Left lobe of liver (tissue), 2 donors: ENCODE measurements around the gene LSM6. TPM values are rescaled to one million over a fixed set of nuclear protein-coding genes. Genes with fewer than 3 reads are reported as not detected.

Experiments
- ATAC-seq: fragments of 200-7000 bp; cut with Tn5 transposase; one replicate; pipeline ENCODE4 v1.9.1; 2020; ENCODE audit warnings: mild to moderate bottlenecking, moderate library complexity
- DNase-seq: peaks from one replicate; pipeline ENCODE4 v3.0.0-alpha.2; 2020; ENCODE audit warnings: low spot score
- total RNA-seq: library from RNA; stranded (reverse); gene quantifications from one replicate; pipeline ENCODE4 v1.2.1, GENCODE V29; 2021
- donor health status: DM: no; HTN: no; CAD: no; lungs with moderate emphysema.
- donor health status: DM: no; HTN: yes; CAD: no.

LSM6 gene
- total RNA-seq, 1 donor from 2014 or later: 8.2 TPM

- ATAC-seq: no peak
- DNase-seq: no peak
Measured at GRCh38 chr4:146183209-146183608, 7.7 kb downstream of the LSM6 start.

GRCh38 chr4:146186041-146186440 is 10.5 kb downstream of the LSM6 start:
- ATAC-seq: no peak
- no peak for DNase-seq

- DNase-seq: no peak
- no peak for ATAC-seq
Measured at GRCh38 chr4:146186596-146186995, 11.1 kb downstream of the LSM6 start.

GRCh38 chr4:146190456-146190855 is 14.9 kb downstream of the LSM6 start:
- DNase-seq: no peak

DNA sequence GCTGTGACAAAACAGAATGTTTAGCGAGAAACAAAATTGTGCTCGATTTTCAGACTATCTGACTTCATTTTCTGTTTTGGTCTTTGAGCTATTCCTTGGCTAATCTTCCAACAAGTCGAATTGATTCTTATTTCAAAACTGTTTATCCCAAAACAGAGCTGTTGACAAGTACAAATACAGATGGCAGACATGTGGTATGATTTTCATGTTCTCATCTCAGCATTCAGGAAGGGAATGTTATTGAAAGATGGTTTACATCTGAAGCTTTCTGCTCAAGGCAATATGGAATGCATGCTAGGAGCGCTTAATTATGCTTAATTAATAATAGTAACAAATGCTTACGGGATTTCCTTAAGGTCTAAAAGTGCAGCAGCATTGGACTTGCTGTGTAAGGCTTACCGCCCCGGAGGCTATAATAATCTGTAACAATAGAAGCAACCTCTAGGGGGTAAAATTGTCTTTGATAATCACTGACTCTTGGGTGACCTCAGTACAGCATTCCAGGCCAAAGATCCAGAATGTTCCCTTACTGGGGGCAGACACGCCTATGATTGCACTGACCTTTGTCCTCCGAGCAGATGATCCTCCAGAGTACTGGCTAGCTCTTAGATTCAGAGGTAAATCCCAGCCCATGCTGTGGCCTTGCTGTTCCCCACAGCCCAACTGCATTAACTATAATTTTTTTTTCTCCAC is 16.4 kb downstream of the LSM6 start:
- DNase-seq (peak; percentile 66), ATAC-seq (peak; percentile 97)

More at GRCh38 chr4:146190456-146190855, 14.9 kb downstream of the LSM6 start:
- ATAC-seq: no peak

GRCh38 chr4:146193628-146194027 is 18.1 kb downstream of the LSM6 start:
- DNase-seq (no peak), ATAC-seq (no peak)

GRCh38 chr4:146194212-146194611 is 18.7 kb downstream of the LSM6 start:
- DNase-seq (no peak), ATAC-seq (no peak)

DNA sequence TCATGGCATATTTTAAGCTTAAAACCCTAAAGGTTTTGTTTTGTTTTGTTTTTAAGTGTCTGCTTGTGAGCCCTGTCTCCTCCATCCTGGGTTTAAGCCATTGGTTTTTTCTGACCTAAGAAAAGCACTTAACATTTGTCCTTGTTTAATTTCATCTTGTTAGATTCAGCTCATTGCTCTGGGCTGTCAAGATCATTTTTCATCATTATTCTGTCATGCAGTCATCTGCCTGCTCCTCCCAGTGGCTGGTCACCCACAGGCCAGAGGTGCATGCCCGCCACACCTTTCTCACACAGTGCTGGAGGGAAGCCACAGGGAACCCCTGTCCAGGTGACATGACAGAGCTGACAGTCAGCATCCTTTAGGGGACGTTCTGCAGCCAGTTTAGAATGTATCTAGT is 27.1 kb downstream of the LSM6 start:
- no peak for ATAC-seq

GRCh38 chr4:146207410-146207809 is 31.9 kb downstream of the LSM6 start:
- no peak for DNase-seq
- ATAC-seq: no peak

More for the DNA sequence above, 27.1 kb downstream of the LSM6 start:
- DNase-seq: no peak

DNA sequence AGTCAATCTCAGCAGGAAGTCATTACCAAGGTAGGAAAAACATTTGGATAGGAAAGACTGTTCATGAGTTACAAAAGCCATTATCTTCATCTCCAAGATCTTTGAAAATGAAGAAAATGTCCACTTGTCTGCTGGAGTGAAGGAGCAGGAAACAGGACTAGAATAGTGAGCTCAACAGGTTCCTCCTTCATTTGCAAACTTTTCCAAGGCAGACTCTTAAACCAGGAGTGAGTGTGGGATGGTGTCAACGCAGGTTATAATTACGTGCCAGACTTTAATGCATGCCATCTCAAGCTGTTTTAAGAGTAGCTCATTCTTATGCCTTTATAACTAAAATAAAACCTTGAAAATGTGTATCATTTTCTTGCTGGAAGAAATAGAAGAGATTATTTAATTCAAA is 35.4 kb downstream of the LSM6 start:
- no peak for ATAC-seq

GRCh38 chr4:146211440-146211839 is 35.9 kb downstream of the LSM6 start:
- no peak for DNase-seq
- ATAC-seq: no peak

More for the DNA sequence above, 35.4 kb downstream of the LSM6 start:
- no peak for DNase-seq

DNA sequence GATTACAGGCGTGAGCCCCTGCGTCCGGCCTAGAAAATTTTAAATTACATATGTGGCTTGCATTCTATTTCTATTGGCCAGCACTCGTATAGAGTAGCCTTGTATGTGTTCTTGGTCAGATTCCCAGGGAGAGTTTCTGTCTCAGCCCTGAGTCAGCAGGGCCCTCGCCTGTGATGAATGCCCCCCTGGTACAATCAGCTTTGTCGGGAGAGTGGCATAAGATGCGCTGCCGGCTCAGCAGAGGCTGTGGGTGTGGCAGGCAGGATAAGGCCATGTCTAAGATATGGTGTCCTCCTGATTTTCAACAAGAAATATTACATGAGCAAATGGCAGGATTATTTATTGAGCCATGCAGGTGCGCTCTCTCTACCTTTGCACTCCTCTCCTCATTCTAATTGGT is 37.3 kb downstream of the LSM6 start:
- ATAC-seq: no peak

DNA sequence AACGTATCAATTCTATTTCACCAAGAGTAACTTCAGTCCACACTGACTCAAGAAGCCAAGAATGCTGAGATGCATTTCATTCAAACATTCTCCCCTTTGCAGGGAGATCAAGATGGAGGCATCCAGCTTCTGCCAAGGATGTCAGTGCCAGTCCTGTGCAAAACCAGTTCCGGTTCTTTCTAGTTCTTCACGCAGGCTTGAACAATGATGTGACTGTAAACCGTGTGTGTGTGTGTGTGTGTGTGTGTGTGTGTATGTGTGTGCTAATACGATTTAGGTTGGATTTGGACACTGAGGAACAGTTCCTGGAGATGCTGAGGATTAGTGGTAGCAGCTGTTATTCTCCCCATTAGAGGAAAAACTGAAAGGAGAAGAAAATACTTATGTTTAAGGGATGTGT is 38.7 kb downstream of the LSM6 start, which contains the start of gene REELD1:
Gene REELD1, plus strand, starts transcription at position 301 of the 400 bp plus-strand sequence. CDS start 2,415 bp downstream, outside the sequence.
- ATAC-seq: no peak
- no peak for DNase-seq

More for the DNA sequence above, 37.3 kb downstream of the LSM6 start:
- DNase-seq: no peak

DNA sequence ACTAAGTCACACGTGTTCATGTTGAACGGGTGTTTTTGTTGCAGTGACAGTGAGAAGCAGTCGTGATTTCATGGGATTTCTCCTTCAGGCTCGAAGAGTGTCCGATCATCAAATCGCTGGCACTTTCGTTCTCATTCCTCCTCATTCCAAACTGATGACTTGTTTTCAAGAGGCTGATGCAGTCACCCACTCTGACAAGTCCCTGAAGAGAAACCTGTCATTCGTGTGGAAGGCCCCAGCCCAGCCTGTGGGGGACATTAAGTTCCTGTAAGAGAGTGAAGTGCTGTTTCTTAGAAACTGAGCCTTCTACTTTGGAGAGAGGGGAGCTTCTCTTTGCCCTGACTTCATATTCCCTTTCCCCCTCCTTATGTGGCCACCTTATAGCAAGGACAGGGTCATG is 46.8 kb downstream of the LSM6 start:
- no peak for DNase-seq
- ATAC-seq: no peak

GRCh38 chr4:146224326-146224966 is 48.9 kb downstream of the LSM6 start:
- ATAC-seq (no peak), DNase-seq (no peak)

DNA sequence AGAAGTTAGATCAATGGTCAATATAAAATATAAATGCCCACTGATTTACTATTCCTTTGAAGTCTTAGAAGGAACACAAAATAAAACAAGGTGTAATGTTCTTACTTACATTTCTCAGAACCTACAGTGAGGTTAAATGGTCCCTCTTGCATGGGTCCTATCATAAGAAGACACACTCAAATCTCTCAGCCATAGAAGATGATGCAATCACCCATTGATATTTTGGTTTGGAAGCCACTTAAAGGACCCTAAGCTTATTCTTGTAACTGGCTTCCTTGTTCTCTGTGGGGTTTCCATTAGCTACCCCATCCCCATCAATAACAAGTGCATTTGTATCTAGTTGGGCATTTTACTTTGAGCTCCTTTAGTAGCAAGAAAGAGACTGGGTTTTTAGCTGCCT is 53.9 kb downstream of the LSM6 start:
- DNase-seq (no peak), ATAC-seq (no peak)

DNA sequence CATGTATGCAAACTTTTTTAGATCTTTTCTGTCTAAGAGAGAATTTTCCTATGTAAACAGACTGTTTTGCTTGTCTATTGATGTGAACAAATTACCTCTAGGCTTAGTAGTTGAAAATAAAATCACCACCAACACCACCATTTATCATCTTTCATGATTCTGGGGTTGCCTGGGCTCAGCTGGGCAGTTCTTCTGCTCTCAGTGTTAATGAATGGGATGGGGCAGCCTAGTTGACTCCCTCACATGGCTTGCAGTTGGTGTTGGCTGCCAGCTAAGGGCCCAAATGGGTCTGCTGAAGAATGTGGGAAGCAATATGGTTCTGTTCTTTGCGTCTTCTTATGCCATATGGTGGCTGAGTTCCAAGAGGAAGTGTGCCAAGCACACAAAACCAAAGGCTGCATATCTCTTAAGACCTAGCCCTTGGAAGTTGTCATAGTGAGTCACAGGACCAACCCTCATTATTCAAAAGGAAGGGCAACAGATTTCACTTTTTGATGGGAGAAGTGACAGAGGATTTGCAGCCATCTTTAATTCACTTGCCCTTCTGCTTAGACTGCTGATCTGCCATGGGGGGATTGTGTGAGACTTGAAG is 56.7 kb downstream of the LSM6 start:
- DNase-seq (no peak), ATAC-seq (no peak)

GRCh38 chr4:146235654-146236177 is 60.2 kb downstream of the LSM6 start:
- peak; percentile 36 for ATAC-seq
- DNase-seq: no peak

- DNase-seq (no peak), ATAC-seq (no peak)
Measured at GRCh38 chr4:146236216-146236615, 60.7 kb downstream of the LSM6 start.

- ATAC-seq: no peak
Measured at GRCh38 chr4:146237092-146237491, 61.6 kb downstream of the LSM6 start.

GRCh38 chr4:146238107-146238506 is 62.6 kb downstream of the LSM6 start:
- DNase-seq (no peak), ATAC-seq (no peak)

More at GRCh38 chr4:146237092-146237491, 61.6 kb downstream of the LSM6 start:
- DNase-seq: no peak
